Parathyroid adenoma (tissue), 2 donors: ENCODE measurements around the gene PRKCE.

Experiments used
- H2AFZ ChIP-seq: fragments of 300-600 bp; sonication (generic); one replicate; pipeline ENCODE4 v1.7.0; 2017; ENCODE audit warnings: antibody characterized with exemption, mild to moderate bottlenecking
- H3K27ac ChIP-seq: fragments of 300-600 bp; sonication (generic); one replicate; pipeline ENCODE4 v1.7.0; 2017
- H3K27me3 ChIP-seq: fragments of 300-600 bp; sonication (generic); one replicate; pipeline ENCODE4 v1.7.0; 2017; ENCODE audit warnings: low read length; ENCODE audit not compliant: control insufficient read depth, insufficient read depth
- H3K36me3 ChIP-seq: fragments of 300-600 bp; sonication (generic); one replicate; pipeline ENCODE4 v1.7.0; 2017; ENCODE audit warnings: low read length; ENCODE audit not compliant: control insufficient read depth, insufficient read depth
- H3K4me1 ChIP-seq: fragments of 300-600 bp; sonication (generic); one replicate; pipeline ENCODE4 v1.7.0; 2017; ENCODE audit warnings: control low read depth
- H3K4me2 ChIP-seq: fragments of 300-600 bp; sonication (generic); one replicate; pipeline ENCODE4 v1.7.0; 2017; ENCODE audit warnings: low read length
- H3K4me3 ChIP-seq: fragments of 300-600 bp; sonication (generic); one replicate; pipeline ENCODE4 v1.7.0; 2017; ENCODE audit warnings: low read depth, low read length
- H3K79me2 ChIP-seq: fragments of 300-600 bp; sonication (generic); one replicate; pipeline ENCODE4 v1.7.0; 2017; ENCODE audit warnings: control low read depth
- H3K9ac ChIP-seq: fragments of 300-600 bp; sonication (generic); one replicate; pipeline ENCODE4 v1.7.0; 2017; ENCODE audit warnings: mild to moderate bottlenecking
- H3K9me3 ChIP-seq: fragments of 300-600 bp; sonication (generic); one replicate; pipeline ENCODE4 v1.7.0; 2017; ENCODE audit warnings: low read length; ENCODE audit not compliant: control insufficient read depth
- CTCF ChIP-seq: fragments of 300-600 bp; sonication (generic); IDR thresholded peaks from one replicate; pipeline ENCODE4 v1.7.0; 2017; ENCODE audit warnings: antibody characterized with exemption, mild to moderate bottlenecking
- donor health status: primary hyperparathyroidism.

The PRKCE gene

GRCh38 chr2:45614330-45614729 is 37.1 kb upstream of the PRKCE start:
- Histone ChIP-seq H3K4me3 (no peak overlapping the region), H2AFZ (peak overlapping the region; percentile 36), H3K79me2 (peaks cover 9% of the 10 kb centered on the region), H3K4me2 (no peak overlapping the region), H3K4me1 (peaks cover 9% of the 10 kb centered on the region), H3K9ac (no peak overlapping the region), H3K36me3 (no peaks in the 10 kb centered on the region), H3K27ac (no peak overlapping the region), H3K9me3 (no peaks in the 10 kb centered on the region), H3K27me3 (no peaks in the 10 kb centered on the region)
- TF ChIP-seq CTCF: no peak

- TF ChIP-seq CTCF: no peak
- Histone ChIP-seq H3K9me3 (no peaks in the 10 kb centered on the region), H3K4me2 (no peak overlapping the region), H3K36me3 (no peaks in the 10 kb centered on the region), H3K27ac (no peak overlapping the region), H3K79me2 (peaks cover 3% of the 10 kb centered on the region), H3K4me1 (peaks cover 8% of the 10 kb centered on the region), H3K27me3 (no peaks in the 10 kb centered on the region), H3K9ac (no peak overlapping the region), H2AFZ (peak overlapping the region; percentile 34), H3K4me3 (no peak overlapping the region)
Measured at GRCh38 chr2:45614871-45615415, 36.5 kb upstream of the PRKCE start.

GRCh38 chr2:45616658-45617411 is 34.6 kb upstream of the PRKCE start:
- Histone ChIP-seq H3K27ac (no peak overlapping the region), H3K4me3 (no peak overlapping the region)

GRCh38 chr2:45617496-45617895 is 34.0 kb upstream of the PRKCE start:
- Histone ChIP-seq H3K4me2 (no peak overlapping the region), H3K27me3 (no peaks in the 10 kb centered on the region), H3K36me3 (no peaks in the 10 kb centered on the region), H3K27ac (no peak overlapping the region), H3K4me3 (no peak overlapping the region), H3K9me3 (no peaks in the 10 kb centered on the region), H3K4me1 (no peaks in the 10 kb centered on the region), H3K79me2 (no peaks in the 10 kb centered on the region), H3K9ac (no peak overlapping the region), H2AFZ (no peak overlapping the region)
- no peak for TF ChIP-seq CTCF

More at GRCh38 chr2:45616658-45617411, 34.6 kb upstream of the PRKCE start:
- H3K36me3 ChIP-seq: no peaks in the 10 kb centered on the region
- H2AFZ ChIP-seq: no peak overlapping the region
- no peaks in the 10 kb centered on the region for H3K27me3 ChIP-seq
- H3K4me2 ChIP-seq: no peak overlapping the region
- peaks cover 7% of the 10 kb centered on the region for H3K4me1 ChIP-seq
- no peak for TF ChIP-seq CTCF
- no peaks in the 10 kb centered on the region for H3K9me3 ChIP-seq
- no peaks in the 10 kb centered on the region for H3K79me2 ChIP-seq
- H3K9ac ChIP-seq: no peak overlapping the region
